GM08714 (cell line): ENCODE results near the gene ABTB2.
"Not testable (repeated sequence)": the region's sequence is repeated elsewhere in the genome, so short reads cannot be mapped to it uniquely, and the experiment has no call there.

Source experiments
- H3K4me3 ChIP-seq: fragments of 200-500 bp; sonication (Bioruptor generic); 2 replicates; pipeline ENCODE4 v1.5.1; 2014; ENCODE audit warnings: mild to moderate bottlenecking, low read length, inconsistent platforms
- ZNF274 ChIP-seq: IDR thresholded peaks from 2 replicates; pipeline ENCODE4 v1.6.1; 2012; ENCODE audit warnings: mild to moderate bottlenecking, low read depth, low read length

The ABTB2 gene

DNA sequence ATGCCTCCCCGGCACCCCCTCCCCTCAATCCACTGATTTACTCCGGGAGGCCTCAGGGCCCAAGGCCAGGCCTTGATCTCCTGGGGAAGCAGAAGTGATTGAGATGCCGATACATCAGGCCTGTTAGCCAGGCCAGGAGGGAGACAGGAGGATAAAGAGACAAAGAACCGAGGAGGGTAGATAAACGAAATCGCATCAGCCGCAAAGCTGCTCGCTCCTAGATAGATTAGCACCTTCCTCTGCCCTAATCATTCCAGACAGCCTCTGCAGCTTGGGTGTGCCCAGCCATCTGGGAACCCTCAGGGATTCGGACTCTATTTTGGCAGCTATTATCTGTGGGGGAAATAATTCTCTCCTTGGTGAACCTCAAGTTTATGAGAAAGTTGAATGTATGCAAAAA lies 121.2 kb downstream of the ABTB2 start:
- no peak for TF ChIP-seq ZNF274
- no peak overlapping the region for H3K4me3 ChIP-seq

DNA sequence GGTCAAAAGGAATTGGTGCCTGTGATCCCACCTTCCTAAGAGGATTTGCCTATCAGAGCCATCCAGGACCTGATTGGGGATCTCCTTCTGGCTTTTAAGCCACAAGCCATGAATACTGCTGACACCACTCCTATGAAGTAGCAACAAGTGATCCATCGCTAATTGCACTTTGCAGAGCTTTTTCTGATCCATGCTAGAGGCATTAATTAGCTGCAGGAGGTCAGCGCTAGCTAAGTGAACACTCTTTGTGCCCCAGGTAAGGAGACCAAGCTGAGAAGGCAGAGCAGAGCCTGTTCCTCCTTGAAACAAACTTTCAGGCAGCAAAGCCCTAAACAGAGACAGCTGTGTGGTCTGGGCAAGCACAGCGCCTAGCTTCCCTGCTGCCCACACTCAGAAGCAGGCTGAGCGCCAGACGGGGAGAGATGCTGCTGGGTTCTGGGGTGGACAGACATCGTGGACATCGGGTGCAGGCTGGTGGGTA lies 122.2 kb downstream of the ABTB2 start:
- no peak for TF ChIP-seq ZNF274
- no peak overlapping the region for H3K4me3 ChIP-seq

DNA sequence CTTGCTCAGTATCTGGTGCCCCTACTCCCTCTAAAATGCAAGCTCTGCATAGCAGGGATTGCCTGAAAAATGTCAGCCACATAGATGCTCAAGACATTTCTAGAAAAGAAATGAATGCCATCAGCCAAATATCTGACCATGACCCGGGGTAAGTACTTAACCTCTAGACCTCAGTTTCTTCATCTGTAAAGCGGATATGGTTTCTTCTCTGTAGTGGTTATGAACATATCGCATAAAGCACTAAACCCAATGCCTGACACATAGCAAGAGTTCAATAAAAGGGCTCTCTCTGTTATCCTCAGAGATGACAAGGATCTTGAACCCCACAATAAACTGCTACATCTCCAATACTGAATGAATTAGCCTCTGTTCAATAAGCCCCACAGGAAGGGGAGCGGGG lies 122.6 kb downstream of the ABTB2 start:
- H3K4me3 ChIP-seq = no peak overlapping the region
- no peak for TF ChIP-seq ZNF274

DNA sequence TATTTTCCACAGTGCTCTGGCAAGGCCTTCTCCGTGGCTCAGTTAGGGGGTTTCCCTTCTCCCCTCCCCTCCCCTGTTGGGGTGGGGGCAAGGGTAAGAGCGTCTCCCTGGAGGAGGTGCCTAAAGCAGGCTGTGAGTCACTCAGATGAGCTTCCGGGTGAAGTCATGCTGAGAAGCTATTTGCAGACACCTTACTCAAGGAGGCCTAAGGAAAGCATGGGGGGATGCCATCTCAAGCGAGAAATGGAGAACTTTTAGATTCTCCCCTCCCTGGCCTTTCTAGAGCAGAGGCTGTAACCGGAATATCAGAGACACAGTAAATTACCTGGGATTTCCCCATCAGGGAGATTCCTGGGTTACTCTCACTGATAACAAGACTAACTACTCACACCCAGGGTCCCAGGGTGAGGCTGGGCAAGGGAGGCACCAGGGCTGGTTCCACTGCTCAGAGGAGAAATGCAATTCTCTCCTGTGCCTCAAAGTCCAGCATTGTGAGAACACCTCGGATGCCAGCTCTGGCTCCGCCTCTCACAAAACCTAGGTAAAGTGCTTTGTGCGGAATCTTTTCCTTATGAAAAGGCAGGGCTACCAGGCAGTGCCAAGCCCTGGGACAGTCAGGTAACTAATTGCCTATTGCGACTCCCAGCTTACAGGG lies 123.6 kb downstream of the ABTB2 start:
- H3K4me3 ChIP-seq = no peak overlapping the region
- no peak for TF ChIP-seq ZNF274

DNA sequence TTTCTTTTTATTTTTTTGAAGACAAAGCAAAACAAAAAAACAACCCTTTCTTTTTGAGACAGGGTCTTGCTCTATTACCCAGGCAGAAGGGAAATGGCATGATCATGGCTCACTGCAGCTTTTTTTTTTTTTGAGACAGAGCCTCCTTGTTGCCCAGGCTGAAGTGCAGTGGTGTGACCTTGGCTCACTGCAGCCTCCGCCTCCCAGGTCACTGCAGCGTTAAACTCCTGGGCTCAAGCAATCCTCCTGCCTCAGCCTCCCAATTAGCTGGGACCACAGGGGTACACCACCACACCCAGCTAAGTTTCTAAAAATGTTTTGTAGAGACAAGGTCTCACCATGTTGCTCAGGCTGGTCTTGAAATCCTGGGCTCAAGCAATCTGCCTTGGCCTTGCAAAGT lies 124.6 kb downstream of the ABTB2 start:
- H3K4me3 ChIP-seq = no peak overlapping the region
- no peak for TF ChIP-seq ZNF274

DNA sequence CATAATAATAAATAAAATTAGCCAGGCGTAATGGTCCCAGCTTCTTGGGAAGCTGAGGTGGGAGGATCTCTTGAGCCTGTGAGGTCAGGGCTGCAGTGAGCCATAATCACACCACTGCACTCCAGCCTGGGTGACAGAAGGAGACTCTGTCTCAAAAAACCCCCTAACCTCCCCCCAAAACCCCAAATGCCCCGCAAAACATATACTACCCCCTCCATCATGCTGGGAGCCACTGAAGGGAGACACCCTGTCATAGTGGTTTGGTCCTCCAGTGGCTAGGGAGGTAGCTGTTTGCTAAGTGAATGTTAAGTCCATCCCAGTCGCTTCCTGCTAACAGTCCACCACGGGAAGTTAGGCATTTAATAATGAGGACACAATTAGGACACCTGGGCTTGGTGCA lies 125.0 kb downstream of the ABTB2 start:
- H3K4me3 ChIP-seq = no peak overlapping the region
- TF ChIP-seq ZNF274 = no peak

DNA sequence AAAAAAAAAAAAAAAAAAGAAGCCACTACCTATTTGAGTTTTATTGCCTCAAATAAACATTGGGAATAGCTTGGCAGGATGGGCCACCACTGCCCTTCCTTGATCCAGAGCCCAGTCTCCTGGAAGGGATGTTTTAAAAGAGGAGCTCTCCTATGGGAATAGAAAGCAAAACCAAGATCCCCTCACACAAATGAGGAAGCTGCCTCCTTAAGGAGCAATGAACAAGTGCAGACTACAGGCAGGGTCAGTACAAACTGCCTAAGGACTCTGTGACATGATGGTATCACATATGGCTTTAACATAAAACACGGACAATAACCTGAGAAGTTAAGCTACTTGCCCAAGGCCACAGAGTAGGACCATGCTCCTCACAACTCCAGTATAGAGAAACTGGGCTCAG lies 131.6 kb downstream of the ABTB2 start:
- no peak overlapping the region for H3K4me3 ChIP-seq

DNA sequence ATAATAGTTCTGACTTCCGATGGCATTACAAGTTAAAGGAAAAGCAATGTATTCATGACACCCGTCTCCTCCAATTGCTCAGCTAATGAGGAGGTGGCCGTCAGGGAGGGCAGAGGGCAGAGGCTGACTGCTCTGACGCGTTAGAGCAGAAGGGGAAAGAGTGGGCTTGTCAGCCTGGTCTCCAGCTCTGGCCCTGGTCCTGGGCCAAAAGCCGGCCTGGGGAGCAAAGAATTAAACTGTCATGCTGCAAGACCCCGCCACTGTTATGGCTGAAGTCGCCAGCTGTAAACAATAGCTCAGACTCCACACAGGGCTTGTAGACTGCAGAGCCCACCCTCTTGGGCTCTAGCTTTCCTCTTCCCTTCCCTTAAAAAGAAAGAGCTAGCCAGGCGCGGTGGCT lies 132.7 kb downstream of the ABTB2 start:
- no peak for TF ChIP-seq ZNF274
- no peak overlapping the region for H3K4me3 ChIP-seq

More for the DNA sequence above, 131.6 kb downstream of the ABTB2 start:
- TF ChIP-seq ZNF274 = no peak

DNA sequence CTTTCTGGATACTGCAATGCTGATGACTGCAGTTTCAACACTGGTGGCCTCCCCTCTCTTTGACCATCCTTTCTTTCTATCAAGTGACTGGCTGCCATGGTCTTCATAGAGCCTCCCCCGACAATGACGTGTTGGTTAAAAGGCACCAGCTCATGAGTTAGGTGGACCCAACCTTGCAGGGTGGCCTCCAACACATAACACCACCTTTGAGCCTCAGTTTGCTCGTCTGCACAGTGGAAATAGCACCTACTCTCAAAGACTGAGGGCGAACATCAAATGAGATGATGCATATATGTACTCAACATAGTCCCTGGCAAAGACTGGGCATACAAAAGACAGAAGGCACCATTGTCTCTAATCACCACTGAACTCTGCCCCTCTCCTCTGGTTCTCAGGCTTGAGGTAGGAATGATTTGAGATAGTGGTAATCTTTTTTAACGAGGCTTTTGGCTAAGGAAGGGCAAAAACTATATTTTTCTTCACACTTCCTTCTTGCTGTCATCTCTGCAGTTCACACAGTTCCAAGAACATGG lies 133.3 kb downstream of the ABTB2 start:
- no peak for TF ChIP-seq ZNF274
- H3K4me3 ChIP-seq = no peak overlapping the region

DNA sequence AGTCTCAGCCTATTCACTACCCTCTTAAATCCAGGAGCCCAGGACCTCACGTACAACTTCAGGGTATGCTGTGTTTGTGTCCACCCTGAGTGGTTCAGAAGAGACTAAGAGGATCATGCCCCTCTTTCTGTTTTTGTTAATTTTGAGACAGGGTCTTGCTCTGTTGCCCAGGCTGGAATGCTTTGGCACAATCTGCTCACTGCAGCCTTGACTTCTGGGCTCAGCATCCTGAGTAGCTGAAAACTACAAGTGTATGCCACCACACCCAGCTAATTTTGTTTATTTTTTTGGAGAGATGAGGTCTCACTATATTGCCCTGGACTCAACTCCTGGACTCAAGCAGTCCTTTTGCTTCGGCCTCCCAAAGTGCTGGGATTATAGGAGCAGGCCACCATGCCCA lies 133.9 kb downstream of the ABTB2 start:
- TF ChIP-seq ZNF274 = no peak
- H3K4me3 ChIP-seq = no peak overlapping the region

DNA sequence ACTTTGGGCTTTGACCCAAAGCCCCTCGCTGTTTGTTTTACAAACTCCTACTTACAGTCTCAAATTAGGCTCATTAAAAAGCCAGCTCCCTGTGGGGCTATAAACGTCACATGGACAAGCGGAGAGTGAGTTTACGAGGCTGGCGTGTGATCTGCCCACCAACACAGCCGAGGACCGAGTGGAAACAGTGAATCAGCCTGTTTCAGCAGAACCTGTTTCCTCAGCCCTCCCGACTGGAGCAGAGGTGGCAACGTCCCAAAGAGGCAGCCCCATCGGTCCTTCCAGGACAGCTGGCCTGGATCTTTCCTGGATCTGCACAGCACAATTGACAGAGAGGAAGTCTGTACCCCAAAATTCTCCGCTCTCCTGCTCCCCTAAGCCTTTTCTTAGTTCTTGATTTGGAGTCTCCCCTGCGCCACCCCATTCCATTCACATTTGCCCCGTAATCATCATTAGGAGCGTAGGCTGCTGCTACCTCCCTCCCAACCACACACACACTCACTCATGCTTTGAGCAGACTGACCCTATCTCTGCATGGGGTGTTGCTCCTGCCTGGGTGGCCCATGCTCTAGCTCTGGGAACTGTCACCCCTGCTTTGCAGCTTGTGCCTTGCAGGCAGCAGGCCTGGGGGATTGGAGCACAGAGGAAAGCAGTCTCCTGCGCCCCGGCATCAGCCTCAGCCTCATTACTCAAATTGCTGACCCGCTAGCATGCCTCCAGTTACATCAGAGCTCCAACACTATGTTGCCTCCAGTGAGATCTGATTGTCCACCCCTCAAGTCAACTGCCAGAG lies 134.6 kb downstream of the ABTB2 start:
- no peak for TF ChIP-seq ZNF274
- H3K4me3 ChIP-seq = no peak overlapping the region

DNA sequence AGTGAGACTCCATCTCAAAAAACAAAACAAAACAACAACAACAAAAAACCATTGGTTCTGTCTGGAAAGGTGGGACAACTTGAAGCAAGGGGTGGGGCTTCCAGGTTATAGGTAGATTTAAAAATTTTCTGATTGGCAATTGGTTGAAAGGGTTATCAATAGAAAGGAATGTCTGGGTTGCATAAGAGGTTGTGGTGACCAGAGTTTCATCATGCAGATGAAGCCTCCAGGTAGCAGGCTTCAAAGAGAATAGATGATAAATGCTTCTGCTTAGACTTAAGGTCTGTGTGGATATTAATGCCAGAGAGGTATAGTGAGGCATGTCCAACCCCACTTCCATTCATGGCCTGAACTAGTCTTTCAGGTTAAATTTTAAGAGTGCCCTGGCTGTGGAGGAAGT lies 135.8 kb downstream of the ABTB2 start:
- TF ChIP-seq ZNF274 = no peak

DNA sequence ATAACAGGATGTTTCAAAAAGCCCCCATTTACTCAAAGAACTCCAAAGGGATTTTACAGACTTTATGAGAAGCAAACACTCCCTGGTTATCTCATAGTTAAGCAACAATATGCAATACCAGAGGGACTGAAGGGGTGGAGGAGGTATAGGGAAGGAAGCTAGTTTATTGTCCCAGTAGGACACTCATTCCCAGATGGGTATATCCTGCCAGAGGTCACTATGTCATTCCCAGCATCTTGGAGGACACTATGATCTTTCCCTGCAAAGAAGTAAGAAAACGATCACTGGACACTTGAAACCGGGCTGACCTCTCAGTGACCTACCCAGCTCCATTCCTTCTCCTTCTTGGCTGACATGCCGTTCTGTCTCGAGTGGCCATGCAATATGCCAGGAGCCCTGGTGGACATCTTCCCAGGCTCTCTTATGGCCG lies 137.9 kb downstream of the ABTB2 start:
- TF ChIP-seq ZNF274 = no peak
- H3K4me3 ChIP-seq = no peak overlapping the region

More for the DNA sequence above, 135.8 kb downstream of the ABTB2 start:
- H3K4me3 ChIP-seq = no peak overlapping the region

DNA sequence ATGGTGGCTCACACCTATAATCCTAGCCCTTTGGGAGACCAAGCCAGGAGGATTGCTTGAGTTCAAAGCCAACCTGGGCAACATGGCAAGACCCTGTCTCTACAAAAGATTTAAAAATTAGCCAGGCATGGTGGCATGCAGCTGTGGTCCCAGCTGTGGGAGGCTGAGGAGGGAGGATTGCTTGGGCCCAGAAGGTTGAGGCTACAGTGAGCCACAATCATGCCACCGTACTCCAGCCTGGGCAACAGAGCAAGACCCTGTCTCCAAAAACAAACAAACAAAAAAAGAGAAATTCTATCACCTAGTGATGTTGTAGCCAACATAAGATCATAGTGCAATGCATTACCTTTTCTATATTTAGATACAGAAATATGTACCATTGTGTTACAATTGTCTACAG lies 138.5 kb downstream of the ABTB2 start:
- no peak for TF ChIP-seq ZNF274
- no peak overlapping the region for H3K4me3 ChIP-seq

DNA sequence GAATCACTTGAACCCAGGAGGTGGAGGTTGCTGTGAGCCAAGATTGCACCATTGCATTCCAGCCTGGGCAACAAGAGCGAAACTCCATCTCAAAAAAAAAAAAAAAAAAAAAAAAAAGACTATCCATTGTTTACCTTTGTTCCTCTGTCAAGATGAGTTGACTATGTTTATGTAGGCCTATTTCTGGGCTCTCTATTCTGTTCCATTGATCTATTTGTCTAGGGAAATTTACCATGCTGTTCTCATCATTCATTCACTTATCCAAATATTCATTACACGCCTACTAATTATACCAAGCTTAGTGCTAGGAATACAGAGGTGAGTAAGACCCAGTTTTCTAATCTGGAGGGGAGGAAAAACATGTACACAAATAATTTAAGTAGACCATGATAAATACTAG lies 139.1 kb downstream of the ABTB2 start:
- not testable (repeated sequence) for H3K4me3 ChIP-seq
